GM19395 (cell line): ENCODE data around the gene DDX39A.
"Not testable (repeated sequence)": the region's sequence is repeated elsewhere in the genome, so short reads cannot be mapped to it uniquely, and the experiment has no call there.

Experiments
- ATAC-seq: cut with Tn5 transposase; IDR thresholded peaks from one replicate; pipeline ENCODE4 v1.9.1; 2021; ENCODE audit warnings: mild to moderate bottlenecking, moderate library complexity; ENCODE audit not compliant: unreplicated experiment

DDX39A gene

GRCh38 chr19:14409146-14410023 is 9.8 kb downstream of the DDX39A start:
- ATAC-seq, result no peak

- ATAC-seq, result no peak
Observed at GRCh38 chr19:14408491-14409145, 10.5 kb downstream of the DDX39A start.

GRCh38 chr19:14407605-14408484 is 11.3 kb downstream of the DDX39A start:
- ATAC-seq, result no peak

GRCh38 chr19:14406645-14407401 is 12.3 kb downstream of the DDX39A start:
- no peak for ATAC-seq

- peak; percentile 65 for ATAC-seq
Observed at GRCh38 chr19:14405758-14406644, 13.1 kb downstream of the DDX39A start.

- ATAC-seq, result no peak
Observed at GRCh38 chr19:14405380-14405757, 13.8 kb downstream of the DDX39A start.

GRCh38 chr19:14404312-14404711 is 14.8 kb downstream of the DDX39A start:
- ATAC-seq, result no peak

GRCh38 chr19:14403145-14403930 is 15.8 kb downstream of the DDX39A start:
- not testable (repeated sequence) for ATAC-seq

- no peak for ATAC-seq
Observed at GRCh38 chr19:14402332-14403144, 16.6 kb downstream of the DDX39A start.

- ATAC-seq, result no peak
Observed at GRCh38 chr19:14401468-14402195, 17.5 kb downstream of the DDX39A start.

- ATAC-seq, result no peak
Observed at GRCh38 chr19:14400951-14401431, 18.1 kb downstream of the DDX39A start.

- not testable (repeated sequence) for ATAC-seq
Observed at GRCh38 chr19:14397168-14397567, 22.0 kb downstream of the DDX39A start.

- ATAC-seq, result not testable (repeated sequence)
Observed at GRCh38 chr19:14396730-14397129, 22.4 kb downstream of the DDX39A start.

- no peak for ATAC-seq
Observed at GRCh38 chr19:14395710-14396336, 23.3 kb downstream of the DDX39A start.

GRCh38 chr19:14395262-14395661 is 23.9 kb downstream of the DDX39A start:
- ATAC-seq, result no peak

GRCh38 chr19:14394167-14394566 is 25.0 kb downstream of the DDX39A start:
- ATAC-seq, result no peak

- no peak for ATAC-seq
Observed at GRCh38 chr19:14393329-14393728, 25.8 kb downstream of the DDX39A start.
